HG02885 (cell line): Measurements from ENCODE around the gene ITSN1.

Experiments
- ATAC-seq: cut with Tn5 transposase; IDR thresholded peaks from one replicate; pipeline ENCODE4 v1.9.1; 2021; ENCODE audit warnings: mild to moderate bottlenecking; ENCODE audit not compliant: unreplicated experiment, poor library complexity

Gene ITSN1

GRCh38 chr21:33874161-33874560 is 231.9 kb downstream of the ITSN1 start:
- ATAC-seq: no peak

GRCh38 chr21:33875026-33875695 is 232.9 kb downstream of the ITSN1 start:
- no peak for ATAC-seq

- ATAC-seq: no peak
These were observed 236.5 kb downstream of the ITSN1 start for GRCh38 chr21:33878824-33879223.

- ATAC-seq: no peak
These were observed 238.3 kb downstream of the ITSN1 start for GRCh38 chr21:33880626-33881025.

GRCh38 chr21:33881689-33882440 is 239.6 kb downstream of the ITSN1 start:
- no peak for ATAC-seq

- no peak for ATAC-seq
These were observed 240.8 kb downstream of the ITSN1 start for GRCh38 chr21:33883118-33883517.

GRCh38 chr21:33884376-33885171 is 242.3 kb downstream of the ITSN1 start:
- ATAC-seq: no peak

GRCh38 chr21:33885172-33885514 is 242.8 kb downstream of the ITSN1 start:
- ATAC-seq: no peak

- ATAC-seq: no peak
These were observed 244.0 kb downstream of the ITSN1 start for GRCh38 chr21:33886321-33886720.

GRCh38 chr21:33890187-33890586 is 247.9 kb downstream of the ITSN1 start:
- ATAC-seq: no peak

GRCh38 chr21:33892853-33893252 is 250.6 kb downstream of the ITSN1 start:
- no peak for ATAC-seq

GRCh38 chr21:33893917-33894316 is 251.6 kb downstream of the ITSN1 start:
- ATAC-seq: no peak

GRCh38 chr21:33894736-33895288 is 252.5 kb downstream of the ITSN1 start:
- peak; percentile 59 for ATAC-seq

GRCh38 chr21:33895356-33895755 is 253.1 kb downstream of the ITSN1 start:
- ATAC-seq: no peak

GRCh38 chr21:33896691-33897090 is 254.4 kb downstream of the ITSN1 start:
- ATAC-seq: no peak

- no peak for ATAC-seq
These were observed 254.8 kb downstream of the ITSN1 start for GRCh38 chr21:33897098-33897497.

- ATAC-seq: no peak
These were observed 255.4 kb downstream of the ITSN1 start for GRCh38 chr21:33897739-33898138.

- ATAC-seq: no peak
These were observed 256.3 kb downstream of the ITSN1 start for GRCh38 chr21:33898586-33898985.

- ATAC-seq: no peak
These were observed 256.9 kb downstream of the ITSN1 start for GRCh38 chr21:33899199-33899598.

- ATAC-seq: no peak
These were observed 259.3 kb downstream of the ITSN1 start for GRCh38 chr21:33901412-33902288.
